Calu3 (cell line): ENCODE results near the gene DGCR2. TPM values are rescaled to one million over a fixed set of nuclear protein-coding genes. Genes with fewer than 3 reads are reported as not detected.

Experiments
- BruUV-seq: library from RNA; stranded (reverse); fragments of 400-500 nt; replicated peaks from 2 replicates; lab custom pipeline; 2021; lab: Mats Ljungman, UMichigan
- CTCF ChIA-PET: fragments of 300-600 bp; sonication (Branson Sonifier 250); formaldehyde crosslinking; loops from one replicate; lab custom pipeline; 2022; ENCODE audit warnings: antibody characterized with exemption; lab: Charles Lee
- DNase-seq: peaks from one replicate; pipeline ENCODE4 v3.0.0; 2022
- H3K27ac Mint-ChIP-seq: one replicate; pipeline ENCODE4 v1.8.0; 2022; ENCODE audit warnings: mixed read lengths; ENCODE audit not compliant: unreplicated experiment
- H3K27me3 Mint-ChIP-seq: one replicate; pipeline ENCODE4 v1.8.0; 2022; ENCODE audit warnings: mixed read lengths; ENCODE audit not compliant: unreplicated experiment
- H3K36me3 Mint-ChIP-seq: one replicate; pipeline ENCODE4 v1.8.0; 2022; ENCODE audit warnings: mild to moderate bottlenecking, moderate library complexity, mixed read lengths; ENCODE audit not compliant: insufficient read depth, unreplicated experiment
- H3K4me1 Mint-ChIP-seq: one replicate; pipeline ENCODE4 v1.8.0; 2022; ENCODE audit warnings: mild to moderate bottlenecking, low read depth, mixed read lengths; ENCODE audit not compliant: unreplicated experiment
- H3K4me3 Mint-ChIP-seq: one replicate; pipeline ENCODE4 v1.8.0; 2022; ENCODE audit warnings: mild to moderate bottlenecking, low read depth, moderate library complexity, mixed read lengths; ENCODE audit not compliant: unreplicated experiment
- H3K9me3 Mint-ChIP-seq: one replicate; pipeline ENCODE4 v1.8.0; 2022; ENCODE audit warnings: low read depth, mixed read lengths; ENCODE audit not compliant: unreplicated experiment
- CTCF ChIP-seq: fragments of 200-600 bp; IDR thresholded peaks from one replicate; pipeline ENCODE4 v1.8.0; 2022; ENCODE audit warnings: antibody characterized with exemption; ENCODE audit not compliant: unreplicated experiment
- intact Hi-C: fragments of 100-400 bp; cut with micrococcal nuclease; formaldehyde crosslinking; loops from one replicate; pipeline ENCODE4 v1.10.0; 2022; ENCODE audit not compliant: unreplicated experiment
- total RNA-seq: library from RNA; stranded (reverse); gene quantifications from 2 replicates; pipeline ENCODE4 v1.2.3, GENCODE V29; 2022

The DGCR2 gene
- total RNA-seq, 1 experiment from 2014 or later = 76.4 TPM

GRCh38 chr22:19094393-19094997 is 27.7 kb downstream of the DGCR2 start:
- no peak overlapping the region for H3K27ac Mint-ChIP-seq
- no peak for TF ChIP-seq CTCF
- no peaks in the 10 kb centered on the region for H3K4me1 Mint-ChIP-seq
- no peak overlapping the region for H3K4me3 Mint-ChIP-seq
- no peak for DNase-seq
- peaks cover 14% of the 10 kb centered on the region for H3K36me3 Mint-ChIP-seq
- H3K27me3 Mint-ChIP-seq = no peaks in the 10 kb centered on the region
- BruUV-seq = no TSS peak
- CTCF ChIA-PET = no interaction called here
- intact Hi-C loops = no loop called here
- no peaks in the 10 kb centered on the region for H3K9me3 Mint-ChIP-seq

GRCh38 chr22:19092725-19093124 is 29.5 kb downstream of the DGCR2 start:
- H3K27ac Mint-ChIP-seq = no peak overlapping the region
- H3K27me3 Mint-ChIP-seq = no peaks in the 10 kb centered on the region

GRCh38 chr22:19090586-19091127 is 31.6 kb downstream of the DGCR2 start:
- no peaks in the 10 kb centered on the region for H3K27me3 Mint-ChIP-seq
- intact Hi-C loops = no loop called here
- no peak overlapping the region for H3K27ac Mint-ChIP-seq
- H3K4me3 Mint-ChIP-seq = no peak overlapping the region
- DNase-seq = no peak
- CTCF ChIA-PET = no interaction called here
- peaks cover 12% of the 10 kb centered on the region for H3K36me3 Mint-ChIP-seq
- H3K4me1 Mint-ChIP-seq = peaks cover 3% of the 10 kb centered on the region
- BruUV-seq = no TSS peak
- H3K9me3 Mint-ChIP-seq = no peaks in the 10 kb centered on the region
- no peak for TF ChIP-seq CTCF

More at GRCh38 chr22:19092725-19093124, 29.5 kb downstream of the DGCR2 start:
- CTCF ChIA-PET = no interaction called here
- H3K4me1 Mint-ChIP-seq = no peaks in the 10 kb centered on the region
- H3K9me3 Mint-ChIP-seq = no peaks in the 10 kb centered on the region
- no peak for TF ChIP-seq CTCF
- H3K4me3 Mint-ChIP-seq = no peak overlapping the region
- H3K36me3 Mint-ChIP-seq = peaks cover 14% of the 10 kb centered on the region
- no TSS peak for BruUV-seq
- intact Hi-C loops = no loop called here
- DNase-seq = no peak

GRCh38 chr22:19090183-19090582 is 32.0 kb downstream of the DGCR2 start:
- H3K27me3 Mint-ChIP-seq = no peaks in the 10 kb centered on the region
- DNase-seq = no peak
- intact Hi-C loops = no loop called here
- CTCF ChIA-PET = no interaction called here
- no TSS peak for BruUV-seq
- no peaks in the 10 kb centered on the region for H3K9me3 Mint-ChIP-seq
- H3K27ac Mint-ChIP-seq = no peak overlapping the region
- H3K4me3 Mint-ChIP-seq = no peak overlapping the region
- no peak for TF ChIP-seq CTCF
- peaks cover 12% of the 10 kb centered on the region for H3K36me3 Mint-ChIP-seq
- H3K4me1 Mint-ChIP-seq = peaks cover 8% of the 10 kb centered on the region
